HepG2 (cell line): Measurements from ENCODE around the gene NMT2. TPM values are rescaled to one million over a fixed set of nuclear protein-coding genes. Genes with fewer than 3 reads are reported as not detected.
A peak's percentile ranks its signal among the peaks of the same experiment; 100 is the strongest.

Experiments
- ATAC-seq: fragments of 200-7000 bp; cut with Tn5 transposase; 3 replicates; pipeline ENCODE4 v1.9.1; 2020; ENCODE audit warnings: mild to moderate bottlenecking, moderate library complexity
- BruUV-seq: library from RNA; stranded (reverse); fragments of 400-500 nt; replicated peaks from 2 replicates; lab custom pipeline; 2021; lab: Mats Ljungman, UMichigan
- CTCF ChIA-PET: fragments of 300-600 bp; formaldehyde crosslinking; extraction: SDS; loops from one replicate; lab custom pipeline; 2021; ENCODE audit warnings: low total read pairs, inconsistent platforms, low intra/inter-chr PET ratio; lab: Yijun Ruan, JAX
- POLR2A ChIA-PET: fragments of 350-600 bp; sonication (Branson Sonifier 250); formaldehyde crosslinking; loops from one replicate; lab custom pipeline; 2020; ENCODE audit warnings: antibody characterized with exemption, inconsistent platforms; lab: Yijun Ruan, JAX
- DNase-seq: peaks from one replicate; pipeline ENCODE4 v3.0.0-alpha.2; 2015; ENCODE audit warnings: low spot score
- FAIRE-seq: peaks from 3 replicates; lab custom pipeline; 2011; peaks lifted over from hg19 to GRCh38; lab: Jason Lieb, UNC
- H2AFZ ChIP-seq: one replicate; pipeline ENCODE4 v1.6.1; 2011; ENCODE audit warnings: low read length, inconsistent platforms
- H3K27ac ChIP-seq: fragments of 300-600 bp; 3 replicates; pipeline ENCODE4 v1.8.0; 2011; ENCODE audit warnings: mixed run types, mild to moderate bottlenecking, mixed read lengths, low read length, inconsistent platforms; ENCODE audit not compliant: insufficient read depth; ENCODE audit errors: extremely low read length
- H3K27me3 ChIP-seq, 2 experiments: fragments of 200-600 bp in 1 of 2; 2 replicates in 1 of 2; 3 replicates in 1 of 2; pipeline versions ENCODE4 v1.6.0 to v1.8.0; 2011; ENCODE audit warnings: low read length in 2 of 2, mild to moderate bottlenecking in 2 of 2, moderate library complexity in 2 of 2, inconsistent platforms in 1 of 2; ENCODE audit not compliant: insufficient read depth in 2 of 2, control insufficient read depth in 1 of 2
- H3K36me3 ChIP-seq, 2 experiments: fragments of 200-600 bp in 1 of 2; replicated peaks in 1 of 2; 2 replicates in 1 of 2; 3 replicates in 1 of 2; pipeline versions ENCODE4 v1.5.1 to v1.8.0; 2011; ENCODE audit warnings: low read length in 2 of 2, inconsistent platforms in 1 of 2; ENCODE audit not compliant: insufficient read depth in 2 of 2, control insufficient read depth in 1 of 2
- H3K4me1 ChIP-seq: 2 replicates; pipeline ENCODE4 v1.5.1; 2012; ENCODE audit warnings: low read length, inconsistent platforms; ENCODE audit not compliant: insufficient read depth
- H3K4me2 ChIP-seq: 2 replicates; pipeline ENCODE4 v1.6.0; 2011; ENCODE audit warnings: low read depth, low read length, inconsistent platforms
- H3K4me3 ChIP-seq, 3 experiments: fragments of 200-600 bp in 1 of 3; sonication (generic), shearing (Covaris generic) in 1 of 3; replicated peaks in 1 of 3; 2 replicates each; pipeline ENCODE4 v1.5.1; 2011 to 2016; ENCODE audit warnings: low read length in 3 of 3, inconsistent platforms in 2 of 3, low read depth in 2 of 3, mild to moderate bottlenecking in 2 of 3, control low read depth in 1 of 3, mixed read lengths in 1 of 3; ENCODE audit not compliant: insufficient read depth in 1 of 3
- H3K79me2 ChIP-seq: one replicate; pipeline ENCODE4 v1.6.1; 2011; ENCODE audit warnings: low read length, inconsistent platforms; ENCODE audit not compliant: insufficient read depth
- H3K9ac ChIP-seq: 2 replicates; pipeline ENCODE4 v1.6.0; 2011; ENCODE audit warnings: mild to moderate bottlenecking, low read depth, low read length, inconsistent platforms; ENCODE audit not compliant: insufficient read depth
- H3K9me3 ChIP-seq: 2 replicates; pipeline ENCODE4 v1.5.1; 2012; ENCODE audit warnings: mild to moderate bottlenecking, low read length
- H4K20me1 ChIP-seq: 2 replicates; pipeline ENCODE4 v1.6.0; 2011; ENCODE audit warnings: inconsistent platforms, mild to moderate bottlenecking, low read length, moderate library complexity; ENCODE audit not compliant: insufficient read depth
- AGO2 ChIP-seq: fragments of 200-400 bp; formaldehyde crosslinking; optimal IDR thresholded peaks from 2 replicates; pipeline ENCODE3; 2017; ENCODE audit warnings: mild to moderate bottlenecking, low read depth, low read length, moderate library complexity
- HIC2 ChIP-seq: sonication (generic); formaldehyde crosslinking; IDR thresholded peaks from 2 replicates; pipeline ENCODE4 v1.9.0; 2022; ENCODE audit warnings: low read depth, missing genetic modification reagents
- POLR2A ChIP-seq, 2 experiments: IDR thresholded peaks; 2 replicates each; pipeline ENCODE4 v1.6.1; 2011; ENCODE audit warnings: low read depth in 2 of 2, low read length in 2 of 2, mild to moderate bottlenecking in 1 of 2, moderate library complexity in 1 of 2; ENCODE audit not compliant: insufficient read depth in 1 of 2
- POLR2AphosphoS5 ChIP-seq: IDR thresholded peaks from 2 replicates; pipeline ENCODE4 v1.6.1; 2012; ENCODE audit warnings: low read depth, low read length
- RFXAP ChIP-seq: sonication (generic); formaldehyde crosslinking; IDR thresholded peaks from 2 replicates; pipeline ENCODE4 v1.4.0; 2020; ENCODE audit warnings: missing genetic modification reagents, borderline replicate concordance
- ZNF546 ChIP-seq: sonication (generic); formaldehyde crosslinking; conservative IDR thresholded peaks from 2 replicates; pipeline ENCODE4 v1.8.1; 2023; ENCODE audit warnings: mild to moderate bottlenecking, missing genetic modification reagents
- ZNF550 ChIP-seq: sonication (generic); formaldehyde crosslinking; IDR thresholded peaks from 2 replicates; pipeline ENCODE4 v1.4.0; 2020; ENCODE audit warnings: mild to moderate bottlenecking, missing genetic modification reagents, borderline replicate concordance
- WGBS: methylation state at CpG from one replicate; pipeline ENCODE4 v1.1.6; 2017; ENCODE audit warnings: low lambda C conversion rate; 5-methylcytosine and 5-hydroxymethylcytosine counted together
- in situ Hi-C: cut with HindIII; loops from 2 replicates; pipeline ENCODE4 v1.10.0; 2017; ENCODE audit warnings: low pct_unique_long_range_greater_than_20kb; ENCODE audit not compliant: extremely low pct_ligation_motif_present
- intact Hi-C: fragments of 100-400 bp; cut with micrococcal nuclease; formaldehyde crosslinking; loops from one replicate; pipeline ENCODE4 v1.10.0; 2022; ENCODE audit not compliant: unreplicated experiment
- polyA plus RNA-seq, 8 experiments: library from polyadenylated mRNA; depleted of rRNA in 3 of 8; stranded (reverse) in 7 of 8; unstranded in 1 of 8; fragments of >200 nt; fragmentation: Illumina TruSeq in 4 of 8; extraction: Trizol in 4 of 8; gene quantifications; 2 replicates each; pipeline versions ENCODE4 v1.2.1 to v1.2.3, GENCODE V29; 2011 to 2016; ENCODE audit warnings: low read depth in 4 of 8, missing spikeins in 1 of 8, mixed read lengths in 1 of 8; ENCODE audit not compliant: insufficient read depth in 1 of 8
- total RNA-seq, 5 experiments: library from RNA; depleted of rRNA; stranded (reverse); fragments of >200 nt; fragmentation: Illumina TruSeq; extraction: Trizol; gene quantifications; 2 replicates each; pipeline ENCODE4 v1.2.3, GENCODE V29; 2016; ENCODE audit warnings: low read depth in 1 of 5
- TF ChIP-seq, protein P1 (sequence below): sonication (generic); formaldehyde crosslinking; conservative IDR thresholded peaks from 2 replicates; pipeline ENCODE4 v1.4.0; 2020; ENCODE audit warnings: missing genetic modification reagents

Gene NMT2
- total and polyA plus RNA-seq, 2 of the 13 experiments (the other 11 are each of a cell fraction or from before 2014, with no cell fraction given), result 10.1 to 23.8 TPM

GRCh38 chr10:15103513-15103912, 65.0 kb downstream of the NMT2 start:
- H2AFZ ChIP-seq, result no peak overlapping the region
- ATAC-seq (no peak), FAIRE-seq (no peak), DNase-seq (no peak)
- ChIA-PET CTCF (no interaction called here), POLR2A (no interaction called here)
- 98% methylated on average over 9 of the region's 9 CpGs for WGBS
- no peak overlapping the region for H3K4me2 ChIP-seq
- no peak overlapping the region for H3K9ac ChIP-seq
- H3K36me3 ChIP-seq, result peaks cover 11 to 32% of the 10 kb centered on the region in 2 experiments; a peak in 4 of 5 replicates
- H3K27me3 ChIP-seq, result no peaks in the 10 kb centered on the region
- no TSS peak for BruUV-seq
- intact Hi-C loops (loop anchor here (10.0 kb wide), 1 partner anchor 61 kb away; the partner anchor contains the start of gene NMT2), in situ Hi-C loops (loop anchor here (10.0 kb wide), 2 partner anchors 109 to 139 kb away; no protein-coding TSS in a partner anchor)
- H3K4me1 ChIP-seq, result peaks cover 26% of the 10 kb centered on the region
- H3K79me2 ChIP-seq, result peaks cover 22% of the 10 kb centered on the region
- H3K4me3 ChIP-seq, result no peak overlapping the region
- H3K9me3 ChIP-seq, result no peaks in the 10 kb centered on the region
- H3K27ac ChIP-seq, result no peak overlapping the region
- no peak for TF ChIP-seq ZNF550 (CRISPR knock-in tag)
- TF ChIP-seq AGO2, result peak; percentile 14
- no peak for TF ChIP-seq ZNF546 (CRISPR knock-in tag)
- no peak for TF ChIP-seq RFXAP (CRISPR knock-in tag)
- no peaks in the 10 kb centered on the region for H4K20me1 ChIP-seq

GRCh38 chr10:15099886-15100285, 68.6 kb downstream of the NMT2 start:
- Histone ChIP-seq H3K36me3 (peaks cover 10 to 23% of the 10 kb centered on the region in 2 experiments; a peak in 4 of 5 replicates), H3K4me2 (no peak overlapping the region), H3K27me3 (no peaks in the 10 kb centered on the region; a peak in 1 of 5 replicates), H2AFZ (no peak overlapping the region), H3K9ac (no peak overlapping the region), H3K79me2 (peaks cover 32% of the 10 kb centered on the region), H3K9me3 (no peaks in the 10 kb centered on the region), H3K27ac (no peak overlapping the region), H3K4me3 (no peak overlapping the region), H3K4me1 (peaks cover 28% of the 10 kb centered on the region), H4K20me1 (no peaks in the 10 kb centered on the region)
- ChIA-PET CTCF (no interaction called here), POLR2A (interaction anchor here (1.5 kb wide), 1 partner anchor 68 kb away, joined by 4 read pairs; no protein-coding TSS in a partner anchor)
- BruUV-seq, result no TSS peak
- intact Hi-C loops (loop anchor here (10.0 kb wide), 1 partner anchor 65 kb away; the partner anchor contains the start of gene NMT2), in situ Hi-C loops (loop anchor here (10.0 kb wide), 2 partner anchors 105 to 135 kb away; no protein-coding TSS in a partner anchor)
- DNase-seq, result no peak
- TF ChIP-seq POLR2A (IDR thresholded peaks at IDR 0.05; ENCODE audit: insufficient read depth in 1 of 2, low read depth in 2 of 2, low read length in 2 of 2) (0 out of 4 replicates have a peak, but pooled peaks of 1 of the 2 experiments have one; percentile 3), POLR2AphosphoS5 (0 out of 2 replicates have a peak, but pooled peaks have one; percentile 16), HIC2 (no peak)
- TF ChIP-seq, protein P1, sequence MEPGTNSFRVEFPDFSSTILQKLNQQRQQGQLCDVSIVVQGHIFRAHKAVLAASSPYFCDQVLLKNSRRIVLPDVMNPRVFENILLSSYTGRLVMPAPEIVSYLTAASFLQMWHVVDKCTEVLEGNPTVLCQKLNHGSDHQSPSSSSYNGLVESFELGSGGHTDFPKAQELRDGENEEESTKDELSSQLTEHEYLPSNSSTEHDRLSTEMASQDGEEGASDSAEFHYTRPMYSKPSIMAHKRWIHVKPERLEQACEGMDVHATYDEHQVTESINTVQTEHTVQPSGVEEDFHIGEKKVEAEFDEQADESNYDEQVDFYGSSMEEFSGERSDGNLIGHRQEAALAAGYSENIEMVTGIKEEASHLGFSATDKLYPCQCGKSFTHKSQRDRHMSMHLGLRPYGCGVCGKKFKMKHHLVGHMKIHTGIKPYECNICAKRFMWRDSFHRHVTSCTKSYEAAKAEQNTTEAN (CRISPR knock-in tag), result no peak
- 88% methylated on average over 4 of the region's 4 CpGs for WGBS
- FAIRE-seq, result no peak
- no peak for ATAC-seq
